Measurements from ENCODE around the gene ACVR1B. TPM values are rescaled to one million over a fixed set of nuclear protein-coding genes. Genes with fewer than 3 reads are reported as not detected.

Gene ACVR1B
- total RNA-seq, 1 experiment from 2014 or later: 13.4 TPM

- Histone ChIP-seq H3K27me3 (ENCODE audit: insufficient read depth, low read depth) (no peaks in the 10 kb centered on the region), H3F3A (ENCODE audit: insufficient read depth, low read depth) (0 out of 2 replicates have a peak, but pooled peaks cover 4% of the 10 kb centered on the region), H3K4me3 (no peak overlapping the region), H3K27ac (no peak overlapping the region), H4K20me1 (ENCODE audit: insufficient read depth) (no peaks in the 10 kb centered on the region), H3K36me3 (ENCODE audit: low read depth) (no peaks in the 10 kb centered on the region), H3K9me3 (ENCODE audit: insufficient read depth, low read depth) (no peaks in the 10 kb centered on the region), H3K9me2 (ENCODE audit: insufficient read depth) (no peaks in the 10 kb centered on the region), H3K4me1 (replicated peaks; ENCODE audit: insufficient read depth) (no peaks in the 10 kb centered on the region), H3K79me2 (ENCODE audit: low read depth) (no peaks in the 10 kb centered on the region), H3K4me2 (no peak overlapping the region), H2AFZ (no peak overlapping the region)
- intact Hi-C loops (cut with micrococcal nuclease; ENCODE audit: unreplicated experiment): loop anchor here (5.0 kb wide), 1 partner anchor 119 kb away; no protein-coding TSS in a partner anchor
- TF ChIP-seq CTCF (conservative IDR thresholded peaks at IDR 0.05): no peak
- TF ChIP-seq EZH2 (IDR thresholded peaks at IDR 0.05; ENCODE audit: low read depth): no peak
- CTCF ChIA-PET: interaction anchor here (1.9 to 2.6 kb wide), 3 partner anchors 17 to 22 kb away, joined by 18 to 25 read pairs (median 19); no protein-coding TSS in a partner anchor
- no peak for DNase-seq
- BruUV-seq (replicated peaks): no TSS peak
- POLR2A ChIA-PET (ENCODE audit: unreplicated experiment): no interaction called here
Observed at GRCh38 chr12:52003591-52003990, 52.1 kb downstream of the ACVR1B start.

- CTCF ChIA-PET: interaction anchor here (0.7 to 2.6 kb wide), 4 partner anchors 16 to 118 kb away, joined by 3 to 25 read pairs (median 18); no protein-coding TSS in a partner anchor
- Histone ChIP-seq H3K4me2 (no peak overlapping the region), H3K27ac (no peak overlapping the region), H3K4me3 (no peak overlapping the region), H3K9me2 (ENCODE audit: insufficient read depth) (no peaks in the 10 kb centered on the region), H3F3A (ENCODE audit: insufficient read depth, low read depth) (0 out of 2 replicates have a peak, but pooled peaks cover 4% of the 10 kb centered on the region), H2AFZ (no peak overlapping the region), H3K4me1 (replicated peaks; ENCODE audit: insufficient read depth) (no peaks in the 10 kb centered on the region), H3K79me2 (ENCODE audit: low read depth) (no peaks in the 10 kb centered on the region), H3K27me3 (ENCODE audit: insufficient read depth, low read depth) (no peaks in the 10 kb centered on the region), H3K9me3 (ENCODE audit: insufficient read depth, low read depth) (no peaks in the 10 kb centered on the region), H3K36me3 (ENCODE audit: low read depth) (no peaks in the 10 kb centered on the region), H4K20me1 (ENCODE audit: insufficient read depth) (no peaks in the 10 kb centered on the region)
- TF ChIP-seq CTCF (conservative IDR thresholded peaks at IDR 0.05): peak; percentile 68
- TF ChIP-seq EZH2 (IDR thresholded peaks at IDR 0.05; ENCODE audit: low read depth): no peak
- DNase-seq: peak in 1 of 2 experiments; percentile 69
- POLR2A ChIA-PET (ENCODE audit: unreplicated experiment): interaction anchor here (0.6 kb wide), 1 partner anchor 1042 kb away, joined by 3 read pairs; no protein-coding TSS in a partner anchor
- intact Hi-C loops (cut with micrococcal nuclease; ENCODE audit: unreplicated experiment): loop anchor here (1.0 to 5.0 kb wide), 2 partner anchors 19 to 118 kb away; no protein-coding TSS in a partner anchor
- no TSS peak for BruUV-seq (replicated peaks)
Observed at GRCh38 chr12:52004042-52004648, 52.6 kb downstream of the ACVR1B start.

- Histone ChIP-seq H3K4me3 (no peak overlapping the region), H3K79me2 (ENCODE audit: low read depth) (no peaks in the 10 kb centered on the region), H3F3A (ENCODE audit: insufficient read depth, low read depth) (0 out of 2 replicates have a peak, but pooled peaks cover 4% of the 10 kb centered on the region), H3K9me3 (ENCODE audit: insufficient read depth, low read depth) (no peaks in the 10 kb centered on the region), H2AFZ (no peak overlapping the region), H3K4me1 (replicated peaks; ENCODE audit: insufficient read depth) (no peaks in the 10 kb centered on the region), H3K36me3 (ENCODE audit: low read depth) (no peaks in the 10 kb centered on the region), H3K27ac (no peak overlapping the region), H4K20me1 (ENCODE audit: insufficient read depth) (no peaks in the 10 kb centered on the region), H3K9me2 (ENCODE audit: insufficient read depth) (no peaks in the 10 kb centered on the region), H3K4me2 (no peak overlapping the region), H3K27me3 (ENCODE audit: insufficient read depth, low read depth) (no peaks in the 10 kb centered on the region)
- TF ChIP-seq EZH2 (IDR thresholded peaks at IDR 0.05; ENCODE audit: low read depth) (no peak), CTCF (conservative IDR thresholded peaks at IDR 0.05) (no peak)
- intact Hi-C loops (cut with micrococcal nuclease; ENCODE audit: unreplicated experiment): no loop called here
- BruUV-seq (replicated peaks): no TSS peak
- POLR2A ChIA-PET (ENCODE audit: unreplicated experiment): no interaction called here
- no peak for DNase-seq
- CTCF ChIA-PET: interaction anchor here (2.5 to 2.6 kb wide), 2 partner anchors 15 to 20 kb away, joined by 18 to 19 read pairs; no protein-coding TSS in a partner anchor
Observed at GRCh38 chr12:52005218-52005902, 53.9 kb downstream of the ACVR1B start.

Data from PC-9 (cell line).